Frontal cortex (tissue), 4 donors: ENCODE results near the gene GRIN2A. TPM values are rescaled to one million over a fixed set of nuclear protein-coding genes. Genes with fewer than 3 reads are reported as not detected.

Experiments
- DNase-seq, 2 donors: peaks; one replicate each; pipeline ENCODE4 v3.0.0; 2012; ENCODE audit warnings: low spot score in 2 of 2
- FAIRE-seq: peaks from 2 replicates; lab custom pipeline; 2012; peaks lifted over from hg19 to GRCh38; lab: Jason Lieb, UNC
- total RNA-seq: library from RNA; depleted of rRNA; stranded (reverse); fragments of >200 nt; gene quantifications from one replicate; pipeline ENCODE4 v1.2.3, GENCODE V29; 2014
- donor health status: control.
- donor health status: control.
- donor health status: control.

GRIN2A gene
- total RNA-seq, 1 donor from 2014 or later, result 6.9 TPM

DNA sequence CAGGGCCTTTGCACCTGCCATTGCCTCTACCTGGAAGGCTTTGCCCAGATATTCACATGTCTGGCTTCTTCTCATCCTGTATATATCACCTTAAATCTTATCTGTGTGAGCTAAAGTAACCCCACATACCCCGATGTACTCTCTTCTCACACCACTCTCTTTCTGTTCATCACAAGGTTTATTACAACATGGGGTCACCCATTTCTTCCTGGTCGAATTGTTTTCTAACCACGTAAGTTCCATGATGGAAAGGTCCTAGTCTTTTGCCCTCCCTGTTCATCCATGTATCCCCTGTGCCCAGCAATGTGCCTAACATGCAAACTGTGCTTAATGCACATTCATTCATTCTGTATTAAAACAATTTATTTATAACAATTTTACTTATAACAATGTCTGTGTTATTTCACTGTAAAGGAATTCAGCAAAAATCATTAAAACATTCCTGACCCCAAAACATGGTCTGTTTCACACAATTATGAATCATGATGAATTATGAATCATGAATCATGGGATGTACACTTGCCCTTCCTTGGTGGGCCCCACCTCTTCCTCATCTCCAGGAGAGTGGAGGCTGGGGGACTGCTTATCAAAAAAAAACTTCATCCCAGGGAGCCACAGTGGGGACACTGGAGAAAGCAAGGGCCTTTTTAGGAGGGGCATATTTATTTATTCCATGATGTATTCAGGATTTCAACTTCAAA, 336.4 kb downstream of the GRIN2A start:
- DNase-seq (no peak), FAIRE-seq (no peak)

DNA sequence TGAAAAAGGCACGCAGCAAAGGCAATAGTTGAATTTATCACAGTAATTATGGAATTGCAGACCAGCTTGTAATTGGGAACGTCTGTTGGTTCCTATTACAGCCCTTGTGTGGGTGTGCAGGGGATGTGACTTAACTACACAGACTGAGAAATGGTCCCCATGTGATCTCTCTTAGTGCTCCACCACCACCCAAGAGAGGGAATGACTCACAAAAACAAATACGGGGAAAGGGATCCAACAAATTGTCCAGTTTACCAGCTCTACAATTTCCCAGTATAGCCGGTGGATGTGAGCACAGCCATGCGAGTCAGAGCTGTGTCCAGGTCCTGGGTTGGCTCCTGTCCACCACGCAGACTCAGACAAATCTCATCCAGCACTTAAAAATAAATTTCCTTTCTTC, 337.9 kb downstream of the GRIN2A start:
- no peak for DNase-seq
- no peak for FAIRE-seq

DNA sequence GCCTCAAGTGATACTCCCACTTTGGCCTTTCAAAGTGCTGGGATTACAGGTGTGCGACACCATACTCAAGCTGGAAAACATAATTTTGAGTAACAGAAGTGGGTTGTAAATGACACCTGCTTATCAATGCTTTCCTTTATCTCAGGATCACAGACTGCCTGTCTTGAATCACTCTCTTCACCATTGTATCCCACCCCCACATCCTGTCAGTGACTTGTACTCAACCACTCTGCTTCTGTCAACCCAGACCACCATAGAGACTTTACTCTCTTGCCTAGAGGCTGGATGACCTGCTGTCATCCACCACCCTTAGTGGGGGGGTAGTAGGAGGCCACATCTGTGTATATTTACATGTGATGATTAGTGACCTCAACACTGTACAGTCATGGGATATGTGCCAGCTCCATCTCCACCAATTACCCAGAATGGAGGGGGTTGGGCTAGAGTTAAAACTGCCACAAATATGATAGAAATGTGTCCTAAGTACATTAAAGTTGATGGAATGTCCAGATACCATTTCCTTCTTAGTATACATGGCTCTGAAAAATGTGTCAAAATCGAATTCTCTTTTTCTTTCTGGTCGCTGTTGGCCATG, 338.7 kb downstream of the GRIN2A start:
- FAIRE-seq, result no peak

DNA sequence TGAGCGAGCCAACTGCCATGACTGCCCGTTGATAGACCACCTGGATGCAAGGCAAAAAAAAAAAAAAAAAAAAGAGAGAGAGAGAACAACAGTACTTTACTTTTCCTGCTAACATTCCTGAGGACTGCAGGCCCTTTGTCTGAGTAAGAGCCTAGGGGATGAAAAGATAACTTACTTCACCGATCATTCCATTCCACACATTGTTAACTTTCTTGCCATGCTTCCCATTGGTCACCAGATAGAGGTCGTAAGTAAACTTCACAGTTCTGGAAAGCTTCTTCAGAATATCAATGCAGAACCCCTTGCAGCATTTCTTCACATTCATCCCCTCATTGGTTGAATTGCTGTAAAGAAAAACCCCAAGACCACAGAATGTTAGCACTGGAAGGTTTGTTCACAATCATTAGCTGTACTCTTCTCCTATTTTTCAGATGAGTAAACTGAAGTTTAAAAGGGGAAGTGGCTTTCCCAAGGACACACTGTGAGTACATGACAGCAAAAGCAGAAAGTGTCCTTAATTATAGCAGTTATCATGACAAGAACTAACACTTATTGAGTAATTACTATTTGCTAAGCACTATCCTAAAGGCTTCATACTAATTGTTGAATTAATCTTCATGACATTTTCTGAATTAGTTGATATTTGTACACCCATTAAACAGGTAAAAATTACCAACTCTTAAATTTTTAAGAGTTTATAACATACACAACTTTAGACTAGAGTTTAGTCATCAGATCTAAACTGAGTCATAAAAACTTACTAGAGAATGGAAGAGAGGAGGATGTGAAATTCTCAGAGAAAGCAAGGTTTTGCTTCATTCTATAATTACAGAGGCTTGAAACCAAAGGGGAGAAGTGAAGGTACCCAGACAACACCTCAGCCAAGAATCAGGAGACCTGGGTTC, 341.2 kb downstream of the GRIN2A start:
- no peak for FAIRE-seq
- no peak for DNase-seq

More for the DNA sequence above, 338.7 kb downstream of the GRIN2A start:
- DNase-seq, result no peak

DNA sequence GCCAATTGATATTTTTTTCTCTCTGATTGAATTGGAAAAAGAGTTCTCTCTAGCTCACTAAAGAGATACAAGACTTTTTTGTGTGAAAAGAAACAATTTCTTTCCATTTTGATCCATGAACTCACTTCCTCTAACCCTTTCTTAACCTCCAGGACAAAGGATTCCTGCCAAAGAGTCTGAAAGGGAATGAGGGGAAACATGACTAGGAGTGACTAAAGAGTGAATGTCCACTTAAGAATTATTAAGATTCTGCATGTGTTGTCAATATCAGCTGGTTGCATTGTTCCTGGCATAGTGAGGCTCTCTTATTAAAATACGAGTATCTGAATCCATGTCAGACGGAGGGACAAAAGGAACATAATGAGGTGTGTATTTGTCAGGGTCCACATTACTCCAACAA, 344.7 kb downstream of the GRIN2A start:
- no peak for FAIRE-seq

DNA sequence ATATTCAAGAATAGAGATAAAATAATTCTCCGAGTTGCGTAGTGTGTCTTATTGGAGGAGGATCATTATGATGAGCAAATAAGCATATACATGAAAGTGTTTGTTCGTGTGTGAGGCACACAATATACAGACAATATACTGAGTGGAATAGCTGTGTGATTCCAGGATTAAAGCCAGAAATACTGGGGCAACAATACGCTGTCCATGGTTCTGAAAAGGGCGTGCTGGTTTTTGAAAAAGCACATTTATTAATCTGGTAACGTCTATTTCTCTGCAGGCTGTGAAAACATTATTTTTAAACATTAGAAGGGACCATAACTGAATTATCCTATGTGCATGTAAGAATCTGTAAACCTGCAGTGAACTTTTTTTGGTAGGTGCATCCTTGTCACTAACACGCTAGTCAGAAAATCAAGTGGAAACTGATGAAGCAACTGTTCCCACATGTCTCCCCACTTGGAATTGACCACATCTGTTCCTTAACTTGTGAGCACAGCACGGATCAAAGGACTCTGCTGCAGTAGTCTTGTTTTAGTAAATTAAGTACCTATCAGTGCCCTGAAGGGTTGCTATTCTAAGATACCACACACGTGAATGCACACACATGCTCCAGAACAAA, 346.0 kb downstream of the GRIN2A start:
- DNase-seq (no peak), FAIRE-seq (no peak)

More for the DNA sequence above, 344.7 kb downstream of the GRIN2A start:
- no peak for DNase-seq

- FAIRE-seq (no peak), DNase-seq (no peak)
These were observed 355.0 kb downstream of the GRIN2A start for GRCh38 chr16:9827062-9827752.

DNA sequence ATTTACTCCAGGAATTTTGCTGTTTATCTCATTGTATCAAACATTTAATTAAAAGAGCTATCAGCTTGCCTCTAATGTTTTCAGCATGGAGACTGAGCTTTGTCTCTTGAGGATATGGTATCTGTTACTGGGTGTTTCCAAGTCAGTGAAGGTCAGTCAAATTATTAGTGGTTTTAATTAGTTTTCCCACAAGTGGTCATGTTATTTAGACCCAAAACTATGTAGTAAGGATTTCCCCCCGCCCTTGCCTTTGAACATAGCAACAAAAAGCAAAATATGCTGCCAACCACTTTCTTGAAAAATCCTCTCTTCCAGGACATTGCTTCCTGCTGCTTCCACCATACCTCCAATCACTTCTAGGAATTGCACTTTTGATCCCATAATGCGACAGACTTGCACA, 355.6 kb downstream of the GRIN2A start:
- no peak for FAIRE-seq
- DNase-seq, result no peak

DNA sequence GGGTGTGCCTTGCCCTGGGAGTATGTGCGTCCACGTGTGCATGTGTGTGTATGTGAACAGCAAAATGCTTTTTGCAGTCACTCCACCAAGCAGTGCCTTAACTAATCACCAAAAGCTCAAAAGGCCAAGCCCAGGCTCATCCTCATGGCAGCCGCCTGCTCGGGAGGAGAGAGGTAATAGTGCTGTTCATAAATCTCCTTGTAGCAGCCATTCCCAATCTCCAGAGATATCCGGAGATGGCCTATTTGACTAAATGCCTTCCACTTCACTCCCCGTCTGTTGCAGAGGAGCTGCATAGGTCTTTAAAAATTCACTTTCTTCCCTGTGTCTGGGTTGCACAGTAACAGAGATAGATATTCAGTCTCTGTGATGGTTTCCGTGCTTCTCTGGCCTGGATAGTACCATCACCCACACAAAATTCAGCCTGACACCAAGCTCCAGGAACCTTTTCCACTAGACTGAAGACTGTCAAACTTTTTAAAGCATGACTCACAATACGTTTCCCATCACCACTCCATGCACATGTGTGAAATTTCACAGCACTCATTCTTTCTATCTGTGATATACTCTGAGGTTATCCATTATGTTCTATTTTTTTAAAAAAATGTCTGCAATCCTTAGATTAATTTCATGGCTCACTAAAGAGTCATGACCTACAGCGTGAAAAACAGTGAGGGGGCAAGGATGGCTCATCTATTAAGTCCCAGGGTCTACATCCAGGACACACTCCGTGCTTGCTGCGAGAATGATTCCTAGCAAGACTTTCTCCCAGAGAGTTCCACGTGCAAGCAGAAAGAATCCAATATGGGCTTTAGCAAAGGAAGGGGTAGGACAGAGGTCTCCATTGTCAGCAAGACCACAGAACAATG, 357.8 kb downstream of the GRIN2A start:
- no peak for DNase-seq
- FAIRE-seq, result no peak

DNA sequence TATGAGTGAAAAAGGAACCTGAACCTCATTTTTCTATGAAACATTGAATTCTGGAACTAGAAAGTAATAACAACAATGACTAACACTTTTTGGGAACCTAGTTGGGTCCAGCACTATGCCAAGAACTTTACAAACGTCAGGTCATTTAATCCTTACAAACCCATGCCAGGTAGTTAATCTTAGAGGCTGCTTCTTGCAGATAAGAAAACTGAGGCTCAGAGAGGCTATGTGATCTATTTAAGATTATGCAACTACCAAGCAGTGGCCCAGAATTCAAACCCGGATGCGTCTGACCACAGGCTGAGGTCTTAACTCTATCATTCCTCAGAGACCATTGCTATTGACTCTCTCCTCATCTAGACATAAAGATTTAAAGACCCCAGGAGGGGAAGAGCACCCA, 358.7 kb downstream of the GRIN2A start:
- DNase-seq (no peak), FAIRE-seq (no peak)

DNA sequence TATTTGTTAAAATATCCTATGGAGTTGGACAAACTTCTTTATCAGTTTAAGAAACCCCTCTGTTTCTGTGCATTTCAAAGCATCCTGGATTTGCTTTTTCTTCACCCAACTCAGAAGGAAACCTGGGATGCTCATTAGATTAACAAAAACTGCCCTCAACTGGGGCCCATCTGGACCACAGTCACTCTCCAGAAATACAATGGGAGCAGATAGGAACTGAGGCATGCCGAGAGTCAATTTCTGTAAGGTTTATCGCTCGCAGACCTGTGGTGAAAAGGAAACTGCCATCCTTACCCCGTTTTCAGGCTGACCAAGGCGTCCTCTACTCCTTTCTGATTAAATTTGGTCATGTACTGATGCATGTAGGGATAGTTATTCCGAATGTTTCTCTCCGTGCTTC, 360.3 kb downstream of the GRIN2A start:
- FAIRE-seq, result no peak
- no peak for DNase-seq

GRCh38 chr16:9821331-9821730, 360.9 kb downstream of the GRIN2A start:
- no peak for DNase-seq

DNA sequence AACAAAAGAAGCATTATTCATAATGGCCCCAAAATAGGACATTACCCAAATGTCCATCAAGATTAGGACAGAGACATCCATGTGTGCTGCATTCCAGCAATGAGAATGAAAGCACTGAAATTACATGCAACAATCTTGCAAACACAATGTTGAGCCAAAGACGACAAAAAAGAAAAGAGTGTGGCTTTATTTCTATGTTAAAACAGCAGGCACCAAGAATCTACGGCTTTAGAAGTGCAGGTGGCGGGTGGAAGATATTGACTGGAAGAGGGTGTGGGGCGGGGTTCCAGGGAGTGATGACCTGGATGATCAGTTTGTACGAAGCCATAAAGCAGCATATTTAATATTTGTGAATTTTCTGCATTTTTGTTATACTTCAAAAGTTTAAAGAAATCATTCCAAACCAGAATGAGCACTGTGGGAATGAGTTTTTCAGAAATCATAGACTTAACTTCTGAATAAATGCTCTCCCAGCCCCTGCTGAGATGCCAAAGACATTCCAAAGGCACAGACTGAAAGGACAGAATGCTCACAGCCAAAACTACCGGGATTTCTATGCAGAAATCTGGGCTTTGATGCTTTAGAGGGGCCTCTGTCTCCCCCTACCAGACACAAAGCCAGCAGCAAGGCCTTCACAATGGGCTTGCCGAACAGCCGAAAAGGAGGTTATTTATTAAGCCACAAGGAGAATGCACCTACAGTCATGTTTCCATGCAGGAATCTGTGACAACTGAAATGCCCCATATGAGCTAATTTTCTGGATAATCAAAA, 361.6 kb downstream of the GRIN2A start:
- DNase-seq, result no peak
- FAIRE-seq, result no peak

More at GRCh38 chr16:9821331-9821730, 360.9 kb downstream of the GRIN2A start:
- FAIRE-seq, result no peak

- DNase-seq (no peak), FAIRE-seq (no peak)
These were observed 363.5 kb downstream of the GRIN2A start for GRCh38 chr16:9818702-9819101.

GRCh38 chr16:9817586-9817985, 364.6 kb downstream of the GRIN2A start:
- DNase-seq (no peak), FAIRE-seq (no peak)

DNA sequence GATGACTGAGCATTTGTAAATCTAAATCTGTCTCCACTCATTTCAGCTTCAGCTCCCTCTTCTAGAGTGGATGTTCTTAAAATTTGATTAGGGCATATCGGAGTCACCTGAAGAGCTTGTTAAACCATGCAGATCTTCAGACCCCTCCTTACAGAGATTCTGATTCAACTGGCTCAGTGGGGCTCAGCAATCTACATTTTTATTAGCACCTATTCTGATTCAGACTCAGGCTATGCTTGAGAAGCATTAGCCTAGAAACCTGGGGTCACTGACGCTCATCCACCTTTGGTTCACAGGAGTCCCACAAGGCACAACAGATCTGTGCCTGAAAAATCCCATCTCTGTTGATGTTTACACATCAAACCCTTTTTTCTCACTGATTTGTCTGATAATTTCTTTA, 365.6 kb downstream of the GRIN2A start:
- DNase-seq, result no peak
- no peak for FAIRE-seq

DNA sequence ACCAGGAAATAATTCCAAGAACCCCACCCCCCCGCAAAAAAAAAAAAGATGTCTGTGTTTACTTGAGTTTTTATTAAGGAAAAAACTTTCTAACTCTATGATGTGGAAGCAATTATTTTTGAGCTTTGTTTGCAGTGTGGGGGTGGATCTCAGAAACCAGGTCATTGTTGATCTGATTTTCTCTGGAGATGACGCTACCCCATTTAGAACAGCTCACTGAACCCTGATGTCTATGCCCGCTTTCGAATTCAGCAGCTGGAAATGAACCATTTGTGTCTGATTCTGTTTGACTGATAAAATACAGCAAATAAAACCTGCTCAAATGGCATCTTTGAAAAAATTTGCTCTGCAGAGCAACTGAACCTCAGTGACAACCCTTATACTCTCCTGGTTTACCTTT, 368.6 kb downstream of the GRIN2A start:
- DNase-seq (no peak), FAIRE-seq (no peak)

DNA sequence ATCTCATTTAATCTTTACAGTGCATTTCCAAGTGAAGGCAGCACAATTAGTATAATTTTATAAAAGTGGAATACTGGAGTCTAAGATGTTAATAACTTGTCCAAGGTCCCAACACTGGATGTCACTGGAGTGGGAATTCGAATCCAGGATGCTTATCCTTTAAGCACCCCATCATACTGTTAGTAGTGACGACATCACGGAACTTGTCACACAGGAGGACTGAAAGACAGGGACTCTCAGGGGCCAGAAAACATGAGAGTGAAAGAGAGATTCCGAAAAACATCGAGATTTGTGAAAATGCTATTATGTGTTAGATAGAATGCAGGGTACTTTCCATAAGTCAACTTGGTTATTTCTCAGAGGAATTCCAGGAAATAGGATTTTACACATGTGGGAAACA, 374.0 kb downstream of the GRIN2A start:
- DNase-seq (no peak), FAIRE-seq (no peak)
